HCT116 (cell line): ENCODE results near the gene PPP1R16B.

Source experiments
- CTCF ChIP-seq, 3 experiments: fragments of 200-600 bp in 1 of 3; sonication (generic) in 1 of 3; IDR thresholded peaks in 2 of 3; conservative IDR thresholded peaks in 1 of 3; 2 replicates each; pipeline ENCODE4 v1.5.1; 2012 to 2017; ENCODE audit warnings: low read depth in 2 of 3, low read length in 2 of 3, antibody characterized with exemption in 1 of 3, borderline replicate concordance in 1 of 3, control low read depth in 1 of 3, mild to moderate bottlenecking in 1 of 3, mixed read lengths in 1 of 3, mixed run types in 1 of 3, moderate library complexity in 1 of 3; ENCODE audit not compliant: insufficient read depth in 1 of 3
- EZH2 ChIP-seq: fragments of 200-600 bp; sonication (generic); IDR thresholded peaks from 2 replicates; pipeline ENCODE4 v1.6.1; 2017; ENCODE audit warnings: antibody characterized with exemption, mixed run types
- FOSL1 ChIP-seq: IDR thresholded peaks from 2 replicates; pipeline ENCODE4 v1.6.1; 2012; ENCODE audit warnings: low read depth
- POLR2A ChIP-seq: IDR thresholded peaks from 2 replicates; pipeline ENCODE4 v1.7.0; 2011; ENCODE audit warnings: borderline replicate concordance; ENCODE audit not compliant: insufficient read depth, insufficient read length; ENCODE audit errors: extremely low read depth
- RAD21 ChIP-seq: IDR thresholded peaks from 2 replicates; pipeline ENCODE4 v1.6.1; 2012; ENCODE audit warnings: low read depth, mild to moderate bottlenecking
- ZBTB33 ChIP-seq: IDR thresholded peaks from 2 replicates; pipeline ENCODE4 v1.6.1; 2011; ENCODE audit warnings: mild to moderate bottlenecking, low read length, moderate library complexity; ENCODE audit not compliant: insufficient replicate concordance; ENCODE audit errors: extremely low read depth

GRCh38 chr20:38864662-38865061, 59.2 kb downstream of the PPP1R16B start:
- TF ChIP-seq EZH2, result no peak
- no peak for TF ChIP-seq CTCF (IDR thresholded peaks at IDR 0.05 in 2 of 3, conservative IDR thresholded peaks at IDR 0.05 in 1 of 3; ENCODE audit: borderline replicate concordance in 1 of 3, insufficient read depth in 1 of 3, low read depth in 2 of 3, low read length in 2 of 3)
- no peak for TF ChIP-seq POLR2A
- no peak for TF ChIP-seq RAD21
- TF ChIP-seq ZBTB33, result no peak
- TF ChIP-seq FOSL1, result no peak
